ENCODE measurements around the gene LRRC28. TPM values are rescaled to one million over a fixed set of nuclear protein-coding genes. Genes with fewer than 3 reads are reported as not detected.

The LRRC28 gene
- total and polyA plus RNA-seq, 9 of the 15 experiments (the other 6 are each of a cell fraction or from before 2014, with no cell fraction given) = 5.5 to 17.4 (median 7.9) TPM

GRCh38 chr15:99426431-99427105 is 175.3 kb downstream of the LRRC28 start:
- intact Hi-C loops (cut with micrococcal nuclease) = no loop called here
- under 1% methylated on average over 26 of the region's 26 CpGs for WGBS (ENCODE audit: insufficient coverage, low coverage, missing lambda C conversion rate)
- Histone ChIP-seq H3K27ac (ENCODE audit: extremely low read depth, low read depth, low read length) (no peak overlapping the region), H3K4me3 (no peak overlapping the region), H2AFZ (ENCODE audit: low read depth, low read length) (no peak overlapping the region), H3K27me3 (ENCODE audit: control insufficient read depth in 2 of 2, insufficient read depth in 2 of 2, low read length in 2 of 2) (peaks cover 10 to 58% of the 10 kb centered on the region in 2 experiments; a peak in 4 of 5 replicates), H3K4me1 (replicated peaks in 1 of 2; ENCODE audit: control insufficient read depth in 2 of 2, insufficient read depth in 2 of 2, low read length in 2 of 2) (no peaks in the 10 kb centered on the region; a peak in 1 of 5 replicates), H4K20me1 (replicated peaks; ENCODE audit: control insufficient read depth, insufficient read depth, low read length) (no peaks in the 10 kb centered on the region), H3K9me1 (ENCODE audit: control insufficient read depth, insufficient read depth, low read length) (peaks cover 3% of the 10 kb centered on the region), H3K4me2 (ENCODE audit: insufficient read depth, low read length) (no peak overlapping the region), H3K36me3 (ENCODE audit: control insufficient read depth, insufficient read depth, low read length) (no peaks in the 10 kb centered on the region), H3K79me2 (ENCODE audit: control insufficient read depth, insufficient read depth, low read length) (no peaks in the 10 kb centered on the region), H3K9ac (ENCODE audit: insufficient read depth in 1 of 2, low read depth in 2 of 2, low read length in 2 of 2) (no peak overlapping the region), H3K9me3 (replicated peaks; ENCODE audit: control insufficient read depth, insufficient read depth, low read depth, low read length) (no peaks in the 10 kb centered on the region)
- in situ Hi-C loops (cut with MboI) = no loop called here
- no TSS peak for BruUV-seq (replicated peaks)
- FAIRE-seq = no peak
- ATAC-seq = no peak
- no peak for DNase-seq (ENCODE audit: extremely low read depth in 1 of 4, low spot score in 3 of 4)
- POLR2A ChIA-PET = interaction anchor here (0.7 to 0.9 kb wide), 2 partner anchors 10 to 19 kb away, joined by 3 read pairs; no protein-coding TSS in a partner anchor
- CTCF ChIA-PET (ENCODE audit: low intra/inter-chr PET ratio) = no interaction called here
- no peak for TF ChIP-seq GABPA (tag; conservative IDR thresholded peaks at IDR 0.05; ENCODE audit: low read depth)
- TF ChIP-seq ZNF644 (tag; IDR thresholded peaks at IDR 0.05; ENCODE audit: low read depth) = no peak
- TF ChIP-seq TBL1XR1 (IDR thresholded peaks at IDR 0.05; ENCODE audit: low read length in 2 of 2) = no peak
- no peak for TF ChIP-seq DLX4 (CRISPR knock-in tag; IDR thresholded peaks at IDR 0.05)
- no peak for TF ChIP-seq CTCFL (IDR thresholded peaks at IDR 0.05; ENCODE audit: borderline replicate concordance, insufficient read depth, low read depth, low read length, poor library complexity, severe bottlenecking)
- TF ChIP-seq TAF7 (tag; IDR thresholded peaks at IDR 0.05) = no peak
- TF ChIP-seq SMARCC2 (IDR thresholded peaks at IDR 0.05; ENCODE audit: low read depth) = no peak
- no peak for TF ChIP-seq ZSCAN29 (IDR thresholded peaks at IDR 0.05)
- TF ChIP-seq MNT (conservative IDR thresholded peaks at IDR 0.05) = no peak
- no peak for TF ChIP-seq ETS2 (tag; IDR thresholded peaks at IDR 0.05; ENCODE audit: borderline replicate concordance, poor library complexity, severe bottlenecking)
- no peak for TF ChIP-seq SIN3B (IDR thresholded peaks at IDR 0.05; ENCODE audit: low read depth)
- no peak for TF ChIP-seq ZNF197 (CRISPR knock-in tag; IDR thresholded peaks at IDR 0.05; ENCODE audit: low read depth)
- TF ChIP-seq HOMEZ (CRISPR knock-in tag; IDR thresholded peaks at IDR 0.05) = no peak

All from K562 (cell line).